GM12878 (cell line): ENCODE results near the gene TLNRD1. TPM values are rescaled to one million over a fixed set of nuclear protein-coding genes. Genes with fewer than 3 reads are reported as not detected.

Experiments
- ATAC-seq: fragments of 200-7000 bp; cut with Tn5 transposase; 3 replicates; pipeline ENCODE4 v1.9.1; 2020; ENCODE audit warnings: mild to moderate bottlenecking, moderate library complexity
- BruUV-seq: library from RNA; stranded (reverse); fragments of 400-500 nt; replicated peaks from 2 replicates; lab custom pipeline; 2021; lab: Mats Ljungman, UMichigan
- CTCF ChIA-PET: fragments of 300-600 bp; sonication (Branson Sonifier 250); formaldehyde crosslinking; extraction: SDS; loops from one replicate; lab custom pipeline; 2021; ENCODE audit warnings: inconsistent platforms; lab: Yijun Ruan, JAX
- POLR2A ChIA-PET: fragments of 350-600 bp; formaldehyde crosslinking; extraction: SDS; loops from one replicate; lab custom pipeline; 2021; ENCODE audit warnings: inconsistent platforms; lab: Charles Lee
- RAD21 ChIA-PET: fragments of 300-600 bp; sonication (Branson Sonifier 250); formaldehyde crosslinking; loops from one replicate; lab custom pipeline; 2023; ENCODE audit warnings: antibody characterized with exemption; ENCODE audit not compliant: unreplicated experiment; lab: Charles Lee
- SMC1A ChIA-PET: fragments of 300-600 bp; sonication (Branson Sonifier 250); formaldehyde crosslinking; loops from one replicate; lab custom pipeline; 2023; ENCODE audit not compliant: unreplicated experiment, uncharacterized antibody; lab: Charles Lee
- DNase-seq: peaks from one replicate; pipeline ENCODE4 v3.0.0-alpha.2; 2011; ENCODE audit warnings: low read depth, low spot score
- FAIRE-seq: peaks from 3 replicates; lab custom pipeline; 2011; peaks lifted over from hg19 to GRCh38; lab: Jason Lieb, UNC
- H2AFZ ChIP-seq: 2 replicates; pipeline ENCODE4 v1.6.0; 2011; ENCODE audit warnings: low read depth, low read length, control low read depth; ENCODE audit not compliant: control insufficient read depth
- H3K27ac ChIP-seq: 2 replicates; pipeline ENCODE4 v1.5.1; 2011; ENCODE audit warnings: control low read depth; ENCODE audit not compliant: control insufficient read depth, insufficient read depth
- H3K27me3 ChIP-seq, 2 experiments: replicated peaks in 1 of 2; 2 replicates each; pipeline versions ENCODE4 v1.6.0 to v1.6.1; 2011; ENCODE audit warnings: low read length in 1 of 2; ENCODE audit not compliant: control insufficient read depth in 2 of 2, insufficient read depth in 2 of 2
- H3K36me3 ChIP-seq, 2 experiments: 2 replicates each; pipeline ENCODE4 v1.5.1; 2011; ENCODE audit warnings: low read length in 1 of 2; ENCODE audit not compliant: control insufficient read depth in 2 of 2, insufficient read depth in 2 of 2
- H3K4me1 ChIP-seq: 2 replicates; pipeline ENCODE4 v1.6.1; 2011; ENCODE audit warnings: mild to moderate bottlenecking, low read length, moderate library complexity, mixed read lengths; ENCODE audit not compliant: control insufficient read depth, insufficient read depth
- H3K4me2 ChIP-seq: 2 replicates; pipeline ENCODE4 v1.6.0; 2011; ENCODE audit warnings: control low read depth; ENCODE audit not compliant: control insufficient read depth, insufficient read depth
- H3K4me3 ChIP-seq: fragments of 200-600 bp; sonication (generic); 2 replicates; pipeline ENCODE4 v1.5.1; 2016
- H3K79me2 ChIP-seq: 2 replicates; pipeline ENCODE4 v1.6.0; 2011; ENCODE audit warnings: low read length; ENCODE audit not compliant: control insufficient read depth, insufficient read depth
- H3K9ac ChIP-seq: 2 replicates; pipeline ENCODE4 v1.8.0; 2011; ENCODE audit warnings: low read length, control low read depth, mixed read lengths; ENCODE audit not compliant: control insufficient read depth, insufficient read depth
- H3K9me3 ChIP-seq: replicated peaks from 3 replicates; pipeline ENCODE4 v1.5.1; 2011; ENCODE audit warnings: mild to moderate bottlenecking, low read length; ENCODE audit not compliant: control insufficient read depth, insufficient read depth
- H4K20me1 ChIP-seq: 2 replicates; pipeline ENCODE4 v1.6.0; 2011; ENCODE audit not compliant: control insufficient read depth, insufficient read depth
- BCL11A ChIP-seq: IDR thresholded peaks from 2 replicates; pipeline ENCODE4 v1.6.1; 2011; ENCODE audit warnings: low read depth, low read length
- BCL3 ChIP-seq: IDR thresholded peaks from 2 replicates; pipeline ENCODE4 v1.6.1; 2011; ENCODE audit warnings: borderline replicate concordance, low read depth, mild to moderate bottlenecking, moderate library complexity, low read length; ENCODE audit not compliant: insufficient read depth, poor library complexity, severe bottlenecking
- GATAD2B ChIP-seq: fragments of 450-650 bp; conservative IDR thresholded peaks from 2 replicates; pipeline ENCODE4 v1.6.1; 2017; ENCODE audit warnings: low read depth, mild to moderate bottlenecking, moderate library complexity
- MEF2B ChIP-seq: fragments of 450-650 bp; IDR thresholded peaks from 2 replicates; pipeline ENCODE4 v1.6.1; 2018; ENCODE audit warnings: mild to moderate bottlenecking, moderate library complexity; ENCODE audit not compliant: partially characterized antibody, poor library complexity, severe bottlenecking
- NFYB ChIP-seq: IDR thresholded peaks from 2 replicates; pipeline ENCODE4 v1.6.1; 2011; ENCODE audit warnings: low read depth, mild to moderate bottlenecking, low read length, improper control_type of control experiment, moderate library complexity; ENCODE audit not compliant: insufficient read depth
- WRNIP1 ChIP-seq: IDR thresholded peaks from 2 replicates; pipeline ENCODE4 v1.6.1; 2011; ENCODE audit warnings: low read depth, low read length, improper control_type of control experiment, borderline replicate concordance
- ZNF384 ChIP-seq: IDR thresholded peaks from 2 replicates; pipeline ENCODE4 v1.6.1; 2012; ENCODE audit warnings: low read depth, mild to moderate bottlenecking, low read length, improper control_type of control experiment, borderline replicate concordance
- WGBS: methylation state at CpG from one replicate; pipeline ENCODE4 v1.1.6; 2016; ENCODE audit warnings: low lambda C conversion rate; ENCODE audit not compliant: insufficient replicate concordance, insufficient coverage; ENCODE audit errors: missing lambda C conversion rate; 5-methylcytosine and 5-hydroxymethylcytosine counted together
- in situ Hi-C: fragments of 300-500 bp; cut with MboI; formaldehyde crosslinking; loops from 9 replicates; pipeline ENCODE4 v1.14.3; 2018; ENCODE audit warnings: mixed read lengths
- intact Hi-C: fragments of 100-400 bp; cut with micrococcal nuclease; formaldehyde crosslinking; loops from one replicate; pipeline ENCODE4 v1.14.2; 2022; ENCODE audit not compliant: unreplicated experiment
- polyA plus RNA-seq, 11 experiments: library from polyadenylated mRNA; depleted of rRNA in 4 of 11; unstranded in 6 of 11; stranded (reverse) in 5 of 11; fragments of >200 nt; fragmentation: Nextera tagmentation in 4 of 11; fragmentation: Illumina TruSeq in 1 of 11; extraction: Ambion mirVana in 4 of 11; extraction: Trizol in 1 of 11; gene quantifications; 1 replicate in 1 of 11; 2 replicates in 10 of 11; pipeline versions ENCODE4 v1.2.1 to v1.2.3, GENCODE V29; 2011 to 2016; ENCODE audit warnings: inconsistent platforms in 2 of 11, missing spikeins in 2 of 11, low read depth in 1 of 11
- total RNA-seq, 4 experiments: library from RNA; depleted of rRNA in 3 of 4; stranded (reverse); fragments of >200 nt in 3 of 4; fragmentation: Illumina TruSeq in 1 of 4; extraction: Trizol in 1 of 4; gene quantifications; 2 replicates each; pipeline versions ENCODE4 v1.2.1 to v1.2.3, GENCODE V29; 2013 to 2021

The TLNRD1 gene
- total and polyA plus RNA-seq, 10 of the 15 experiments (the other 5 are each of a cell fraction or from before 2014, with no cell fraction given), result 2.5 to 44.8 (median 9.1) TPM

- Histone ChIP-seq H4K20me1 (no peaks in the 10 kb centered on the region), H3K4me3 (no peak overlapping the region), H3K4me2 (no peak overlapping the region), H3K79me2 (no peaks in the 10 kb centered on the region), H3K27ac (no peak overlapping the region), H3K9me3 (no peaks in the 10 kb centered on the region), H3K4me1 (no peaks in the 10 kb centered on the region; the same call in 1 of the 2 replicates), H2AFZ (no peak overlapping the region), H3K36me3 (no peaks in the 10 kb centered on the region), H3K9ac (no peak overlapping the region), H3K27me3 (no peaks in the 10 kb centered on the region)
- SMC1A ChIA-PET, result interaction anchor here (0.5 to 1.1 kb wide), 2 partner anchors 280 to 287 kb away, joined by 3 read pairs; no protein-coding TSS in a partner anchor
- BruUV-seq, result no TSS peak
- TF ChIP-seq ZNF384 (no peak), BCL11A (no peak), NFYB (no peak)
- 99% methylated on average over 4 of the region's 4 CpGs for WGBS
- intact Hi-C loops (no loop called here), in situ Hi-C loops (no loop called here)
- RAD21 ChIA-PET, result interaction anchor here (1.0 to 2.4 kb wide), 3 partner anchors 10 to 22 kb away, joined by 3 to 8 read pairs (median 3); no protein-coding TSS in a partner anchor
- DNase-seq (no peak), FAIRE-seq (no peak), ATAC-seq (no peak)
- POLR2A ChIA-PET, result interaction anchor here (0.6 to 0.9 kb wide), 2 partner anchors 13 to 20 kb away, joined by 3 read pairs; no protein-coding TSS in a partner anchor
- CTCF ChIA-PET, result interaction anchor here (0.8 to 0.9 kb wide), 2 partner anchors 10 to 95 kb away, joined by 3 read pairs; no protein-coding TSS in a partner anchor
Measured at GRCh38 chr15:81013396-81013929, 12.7 kb downstream of the TLNRD1 start.

- ATAC-seq (peak; percentile 48), DNase-seq (no peak), FAIRE-seq (no peak)
- no peaks in the 10 kb centered on the region; the same call in 1 of the 2 replicates for H3K4me1 ChIP-seq
- H4K20me1 ChIP-seq, result no peaks in the 10 kb centered on the region
- BruUV-seq, result no TSS peak
- H3K36me3 ChIP-seq, result no peaks in the 10 kb centered on the region
- H3K9ac ChIP-seq, result no peak overlapping the region
- H3K79me2 ChIP-seq, result no peaks in the 10 kb centered on the region
- H2AFZ ChIP-seq, result no peak overlapping the region
- no peaks in the 10 kb centered on the region for H3K27me3 ChIP-seq
- ChIA-PET POLR2A (interaction anchor here (0.9 kb wide), 1 partner anchor 17 kb away, joined by 3 read pairs; no protein-coding TSS in a partner anchor), SMC1A (interaction anchor here (1.0 to 1.6 kb wide), 3 partner anchors 9 to 94 kb away, joined by 3 to 5 read pairs (median 4); no protein-coding TSS in a partner anchor), CTCF (interaction anchor here (0.6 to 1.3 kb wide), 2 partner anchors 252 to 1618 kb away, joined by 4 to 6 read pairs; no protein-coding TSS in a partner anchor), RAD21 (interaction anchor here (2.4 kb wide), 1 partner anchor 10 kb away, joined by 8 read pairs; no protein-coding TSS in a partner anchor)
- in situ Hi-C loops, result no loop called here
- no peak overlapping the region for H3K4me3 ChIP-seq
- 65% methylated on average over 9 of the region's 9 CpGs for WGBS
- no peak overlapping the region; the same call in 1 of the 2 replicates for H3K4me2 ChIP-seq
- intact Hi-C loops, result no loop called here
- H3K9me3 ChIP-seq, result no peaks in the 10 kb centered on the region
- H3K27ac ChIP-seq, result no peak overlapping the region
- peak; percentile 32 for TF ChIP-seq BCL3
- 0 out of 2 replicates have a peak, but pooled peaks have one; percentile 11 for TF ChIP-seq BCL11A
- TF ChIP-seq MEF2B, result peak; percentile 86
- no peak for TF ChIP-seq WRNIP1
- 0 out of 2 replicates have a peak, but pooled peaks have one; percentile 38 for TF ChIP-seq GATAD2B
- TF ChIP-seq, all 136 proteins: peak for 4
Measured at GRCh38 chr15:81014446-81015093, 13.8 kb downstream of the TLNRD1 start.
